ENCODE measurements around the gene SYNE2. TPM values are rescaled to one million over a fixed set of nuclear protein-coding genes. Genes with fewer than 3 reads are reported as not detected.
A peak's percentile ranks its signal among the peaks of the same experiment; 100 is the strongest.

Gene SYNE2
- total and polyA plus RNA-seq, 2 of the 8 experiments (the other 6 are each of a cell fraction or from before 2014, with no cell fraction given): 32.6 to 46.1 TPM

- TF ChIP-seq CHD7 (IDR thresholded peaks at IDR 0.05; ENCODE audit: insufficient replicate concordance, low read length): no peak
- TF ChIP-seq TCF12 (IDR thresholded peaks at IDR 0.05; ENCODE audit: low read depth, low read length): no peak
- no peak for TF ChIP-seq KDM4A (IDR thresholded peaks at IDR 0.05; ENCODE audit: low read depth, low read length, severe bottlenecking)
- peak; percentile 82; the same call in 1 of the 2 replicates for TF ChIP-seq POU5F1 (IDR thresholded peaks at IDR 0.05; ENCODE audit: low read depth, low read length)
- TF ChIP-seq RBBP5 (IDR thresholded peaks at IDR 0.05; ENCODE audit: borderline replicate concordance, low read depth, low read length): no peak
Observed at GRCh38 chr14:64089920-64090319, 237.1 kb downstream of the SYNE2 start (continued).

Measured in H1 (cell line).